Measurements from ENCODE around the gene AKAIN1. TPM values are rescaled to one million over a fixed set of nuclear protein-coding genes. Genes with fewer than 3 reads are reported as not detected.
A peak's percentile ranks its signal among the peaks of the same experiment; 100 is the strongest.

Gene AKAIN1
- total and polyA plus RNA-seq, 2 of the 4 experiments (the other 2 are of a cell fraction), result not detected

- H3K4me3 ChIP-seq (ENCODE audit: insufficient read depth, low read depth, low read length), result peak overlapping the region; percentile 66
- ChIA-PET POLR2A (ENCODE audit: unreplicated experiment) (interaction anchor here (0.6 to 1.7 kb wide), 3 partner anchors 9 to 98 kb away, joined by 3 read pairs; partner anchors contain the start of gene ZBTB14), CTCF (no interaction called here)
- peak overlapping the region; percentile 92 for H3K27ac ChIP-seq (ENCODE audit: insufficient read depth, low read length)
- H3K56ac ChIP-seq (ENCODE audit: extremely low read depth, insufficient read depth, low read length), result peak overlapping the region; percentile 89
- peak overlapping the region; percentile 96 for H3K4me2 ChIP-seq (ENCODE audit: low read depth, low read length)
- peak overlapping the region; percentile 93 for H3K4ac ChIP-seq (ENCODE audit: low read depth, low read length)
- ATAC-seq (ENCODE audit: low read depth) (peak; percentile 95), DNase-seq (peak; percentile 85)
- no peaks in the 10 kb centered on the region for H3K4me1 ChIP-seq (ENCODE audit: control insufficient read depth, insufficient read depth, low read length)
- peak overlapping the region; percentile 73 to 92 for H4K8ac ChIP-seq (ENCODE audit: low read depth in 2 of 2, low read length in 2 of 2)
- H4K20me1 ChIP-seq (ENCODE audit: insufficient read depth, low read length), result no peaks in the 10 kb centered on the region
- H2BK120ac ChIP-seq (ENCODE audit: low read depth, low read length), result peak overlapping the region; percentile 88
- H3K79me1 ChIP-seq (ENCODE audit: low read depth in 1 of 2, low read length in 2 of 2), result peaks cover 10 to 21% of the 10 kb centered on the region in 2 experiments; a peak in 3 of 4 replicates
- peak overlapping the region; percentile 94 for H2AK9ac ChIP-seq (replicated peaks; ENCODE audit: low read depth, low read length, poor library complexity)
- H3K27me3 ChIP-seq (ENCODE audit: control insufficient read depth, insufficient read depth, low read length), result no peaks in the 10 kb centered on the region
- intact Hi-C loops (cut with micrococcal nuclease) (loop anchor here (1.0 to 5.0 kb wide), 2 partner anchors 58 to 389 kb away; no protein-coding TSS in a partner anchor), in situ Hi-C loops (cut with MboI; ENCODE audit: low sequenced_read_pairs) (loop anchor here (5.0 kb wide), 1 partner anchor 54 kb away; no protein-coding TSS in a partner anchor), dilution Hi-C loops (cut with HindIII; ENCODE audit: low sequenced_read_pairs, unreplicated experiment) (no loop called here)
- peak overlapping the region; percentile 96 for H3K9ac ChIP-seq (ENCODE audit: low read depth, low read length)
- H3K9me1 ChIP-seq (ENCODE audit: insufficient read depth, low read length), result 0 out of 2 replicates have a peak, but pooled peaks cover 3% of the 10 kb centered on the region
- BruUV-seq (replicated peaks), result no TSS peak
- no peaks in the 10 kb centered on the region for H3K9me3 ChIP-seq (ENCODE audit: control insufficient read depth, insufficient read depth, low read length)
- H2BK15ac ChIP-seq (ENCODE audit: low read depth, low read length), result peak overlapping the region; percentile 76; the same call in 1 of the 3 replicates
- peak overlapping the region; percentile 98 for H4K91ac ChIP-seq (ENCODE audit: insufficient read depth, low read depth, low read length)
- peak overlapping the region; percentile 98 for H3K14ac ChIP-seq (replicated peaks; ENCODE audit: low read depth, low read length)
- no peak overlapping the region for H2BK20ac ChIP-seq (ENCODE audit: low read depth, low read length)
- H3K36me3 ChIP-seq (ENCODE audit: control insufficient read depth, insufficient read depth, low read length), result peaks cover 4% of the 10 kb centered on the region
- H2AFZ ChIP-seq (replicated peaks; ENCODE audit: low read length, poor library complexity), result peak overlapping the region; percentile 99
- H3K18ac ChIP-seq (ENCODE audit: low read depth, low read length), result peak overlapping the region; percentile 92
- 1% methylated on average over 35 of the region's 71 CpGs; no CpG with 5 or more reads in 1 of the 2 experiments for WGBS, 2 experiments (ENCODE audit: extremely low coverage in 2 of 2, insufficient read length in 1 of 2)
- peak overlapping the region; percentile 86 for H4K5ac ChIP-seq (ENCODE audit: low read depth, low read length)
- H3K23ac ChIP-seq (ENCODE audit: low read depth, low read length), result peak overlapping the region; percentile 92
- H2BK5ac ChIP-seq (ENCODE audit: low read depth, low read length, poor library complexity, severe bottlenecking), result peak overlapping the region; percentile 95
- no peak overlapping the region; the same call in 1 of the 2 replicates for H2AK5ac ChIP-seq (ENCODE audit: low read depth, low read length)
- no peak for TF ChIP-seq RCOR1 (IDR thresholded peaks at IDR 0.05; ENCODE audit: insufficient replicate concordance, low read length)
- no peak for TF ChIP-seq SMC3 (IDR thresholded peaks at IDR 0.05; ENCODE audit: low read depth, low read length)
- no peak for TF ChIP-seq CHD1 (IDR thresholded peaks at IDR 0.05; ENCODE audit: low read depth, low read length)
- TF ChIP-seq RFX5 (IDR thresholded peaks at IDR 0.05; ENCODE audit: low read depth, low read length), result no peak
- TF ChIP-seq POLR2A (IDR thresholded peaks at IDR 0.05; ENCODE audit: low read depth, low read length), result peak; percentile 78
- TF ChIP-seq RAD21 (IDR thresholded peaks at IDR 0.05; ENCODE audit: low read length), result no peak
- no peak for TF ChIP-seq MAFK (IDR thresholded peaks at IDR 0.05; ENCODE audit: low read depth, low read length)
- TF ChIP-seq CEBPB (IDR thresholded peaks at IDR 0.05; ENCODE audit: low read depth, low read length), result 0 out of 2 replicates have a peak, but pooled peaks have one; percentile 23
- TF ChIP-seq NFE2L2 (IDR thresholded peaks at IDR 0.05; ENCODE audit: low read depth, low read length), result no peak
- peak; percentile 23; the same call in 1 of the 2 replicates for TF ChIP-seq BHLHE40 (IDR thresholded peaks at IDR 0.05; ENCODE audit: low read depth, low read length)
- peak; percentile 64; the same call in 1 of the 2 replicates for TF ChIP-seq MXI1 (IDR thresholded peaks at IDR 0.05; ENCODE audit: borderline replicate concordance, low read depth, low read length)
- TF ChIP-seq MAZ (IDR thresholded peaks at IDR 0.05; ENCODE audit: borderline replicate concordance, low read depth, low read length), result peak; percentile 89
- TF ChIP-seq FOS (IDR thresholded peaks at IDR 0.05; ENCODE audit: low read depth, low read length), result no peak
- TF ChIP-seq, protein P1, sequence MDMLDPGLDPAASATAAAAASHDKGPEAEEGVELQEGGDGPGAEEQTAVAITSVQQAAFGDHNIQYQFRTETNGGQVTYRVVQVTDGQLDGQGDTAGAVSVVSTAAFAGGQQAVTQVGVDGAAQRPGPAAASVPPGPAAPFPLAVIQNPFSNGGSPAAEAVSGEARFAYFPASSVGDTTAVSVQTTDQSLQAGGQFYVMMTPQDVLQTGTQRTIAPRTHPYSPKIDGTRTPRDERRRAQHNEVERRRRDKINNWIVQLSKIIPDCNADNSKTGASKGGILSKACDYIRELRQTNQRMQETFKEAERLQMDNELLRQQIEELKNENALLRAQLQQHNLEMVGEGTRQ (IDR thresholded peaks at IDR 0.05; ENCODE audit: low read depth, low read length), result 0 out of 2 replicates have a peak, but pooled peaks have one; percentile 4
- TF ChIP-seq, protein P2, sequence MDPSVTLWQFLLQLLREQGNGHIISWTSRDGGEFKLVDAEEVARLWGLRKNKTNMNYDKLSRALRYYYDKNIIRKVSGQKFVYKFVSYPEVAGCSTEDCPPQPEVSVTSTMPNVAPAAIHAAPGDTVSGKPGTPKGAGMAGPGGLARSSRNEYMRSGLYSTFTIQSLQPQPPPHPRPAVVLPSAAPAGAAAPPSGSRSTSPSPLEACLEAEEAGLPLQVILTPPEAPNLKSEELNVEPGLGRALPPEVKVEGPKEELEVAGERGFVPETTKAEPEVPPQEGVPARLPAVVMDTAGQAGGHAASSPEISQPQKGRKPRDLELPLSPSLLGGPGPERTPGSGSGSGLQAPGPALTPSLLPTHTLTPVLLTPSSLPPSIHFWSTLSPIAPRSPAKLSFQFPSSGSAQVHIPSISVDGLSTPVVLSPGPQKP (IDR thresholded peaks at IDR 0.05; ENCODE audit: borderline replicate concordance, low read depth, low read length), result 0 out of 2 replicates have a peak, but pooled peaks have one; percentile 2
Observed at GRCh38 chr18:5237723-5238370, 40.8 kb upstream of the AKAIN1 start.

Data from IMR-90 (cell line).